ENCODE measurements around the gene TRIP13.
A peak's percentile ranks its signal among the peaks of the same experiment; 100 is the strongest.

TRIP13 gene

DNA sequence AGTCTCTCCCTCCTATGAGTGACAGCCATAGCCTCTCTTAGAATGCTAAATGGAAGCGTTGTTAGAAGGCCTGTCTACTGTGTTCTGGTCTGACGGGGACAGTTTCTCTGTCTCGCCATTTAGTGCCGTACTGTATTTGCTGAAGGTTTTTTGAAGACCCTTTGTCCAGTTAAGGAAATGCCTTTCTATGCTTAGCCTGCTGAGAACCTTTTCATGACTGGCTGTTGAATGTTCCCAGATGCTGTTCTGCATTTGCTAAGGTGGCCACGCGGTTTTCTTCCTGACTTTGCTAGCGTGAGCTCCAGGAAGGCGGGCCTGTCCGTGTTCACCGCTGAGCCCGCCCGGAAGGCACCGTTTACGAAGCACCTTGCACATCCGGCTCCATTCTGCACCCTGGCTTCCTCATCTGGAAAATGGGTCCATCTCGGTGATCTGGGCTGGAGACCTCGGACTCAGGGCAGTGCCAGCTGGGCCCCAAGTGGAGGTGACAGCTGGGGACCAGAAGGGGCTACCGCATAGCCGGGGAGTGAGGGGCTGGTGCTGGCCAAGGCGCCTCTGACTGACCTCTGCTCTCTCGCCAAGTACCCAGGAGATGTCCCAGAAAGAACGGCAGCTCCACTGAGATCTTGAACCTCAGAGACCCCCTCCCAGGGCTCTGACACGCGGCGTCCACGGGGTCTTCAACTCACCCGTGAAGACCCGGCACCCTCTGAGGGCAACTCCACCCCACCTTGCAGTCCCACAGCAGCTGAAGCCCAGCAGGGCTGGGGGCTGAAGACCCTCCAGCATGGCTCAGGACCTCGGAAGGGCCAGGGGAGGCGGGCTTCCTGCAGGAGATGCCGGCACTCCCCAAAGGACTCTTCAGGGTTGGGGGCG, 63.4 kb downstream of the TRIP13 start:
- DNase-seq (ENCODE audit: low read depth): no peak

DNA sequence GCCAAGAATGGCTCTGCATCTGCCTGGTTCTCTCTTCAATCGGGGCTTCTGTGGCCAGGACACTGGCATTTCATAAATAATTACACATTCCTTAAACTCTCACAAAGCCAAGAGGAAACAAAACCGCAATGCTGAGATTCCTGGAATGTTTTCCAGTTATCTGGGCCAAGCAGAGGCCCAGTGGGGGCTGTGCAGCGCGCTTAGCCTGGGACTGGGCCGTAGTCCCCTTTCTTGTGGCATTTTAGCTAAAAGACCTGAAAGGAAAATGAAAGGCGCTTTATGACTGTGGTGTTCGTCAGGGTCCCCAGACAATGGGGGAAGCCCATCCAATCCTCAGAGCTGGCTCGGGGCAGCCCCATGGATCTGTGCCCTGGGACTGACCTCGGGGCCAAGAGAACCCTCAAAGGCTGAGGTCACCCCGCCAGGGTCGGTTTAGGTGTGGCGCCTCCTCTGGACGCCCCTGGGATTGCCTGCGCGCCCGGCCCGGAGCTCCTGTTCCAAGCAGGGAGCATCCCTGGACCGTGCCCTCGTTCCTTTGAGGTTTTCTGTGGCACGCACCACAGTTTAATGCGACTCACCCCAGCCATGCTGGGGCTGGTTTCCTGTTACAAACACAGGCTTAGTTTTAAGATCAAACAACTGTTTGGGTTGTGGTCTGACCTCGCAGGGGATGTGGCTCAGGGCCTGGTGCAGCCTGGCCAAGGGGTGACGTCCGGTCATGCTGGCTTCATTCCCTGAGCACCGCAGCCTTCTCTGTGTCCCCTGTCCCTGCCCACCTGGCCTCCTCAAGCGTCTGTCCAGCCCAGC, 64.5 kb downstream of the TRIP13 start:
- peak; percentile 83 for DNase-seq (ENCODE audit: low read depth)

DNA sequence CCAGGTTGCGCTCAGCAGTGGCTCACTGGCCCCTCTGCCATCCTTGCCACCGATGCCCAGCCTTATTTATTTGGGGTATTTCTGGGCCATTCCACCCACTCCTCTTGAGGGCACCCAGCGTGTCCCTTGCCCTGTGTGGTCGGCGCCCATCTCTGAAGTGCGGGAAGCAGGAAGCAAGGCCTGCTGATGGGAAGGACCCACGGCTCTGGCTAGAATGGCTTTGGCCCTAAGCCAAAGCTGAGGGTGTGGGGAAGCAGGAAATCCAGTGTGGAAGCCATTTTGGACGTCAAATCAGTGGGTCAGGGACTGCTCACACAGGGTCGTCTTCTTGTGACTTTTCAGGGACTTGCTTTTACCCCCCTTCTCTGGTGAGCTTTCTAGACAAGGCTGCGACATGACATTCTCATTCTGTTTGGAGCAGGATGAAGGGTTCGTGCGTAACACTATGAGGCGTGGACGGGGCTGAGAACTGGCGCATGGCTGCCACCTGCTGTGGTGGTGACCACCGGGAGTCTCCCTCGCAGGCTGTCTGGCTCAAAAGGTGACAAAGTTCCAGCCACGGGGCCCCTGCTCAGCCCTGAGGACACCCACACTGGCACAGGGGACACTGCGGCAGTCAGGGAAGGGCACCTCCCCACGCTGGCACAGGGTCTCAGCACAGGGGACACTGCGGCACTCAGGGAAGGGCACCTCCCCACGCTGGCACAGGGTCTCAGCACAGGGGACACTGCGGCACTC, 65.2 kb downstream of the TRIP13 start:
- DNase-seq (ENCODE audit: low read depth): no peak

DNA sequence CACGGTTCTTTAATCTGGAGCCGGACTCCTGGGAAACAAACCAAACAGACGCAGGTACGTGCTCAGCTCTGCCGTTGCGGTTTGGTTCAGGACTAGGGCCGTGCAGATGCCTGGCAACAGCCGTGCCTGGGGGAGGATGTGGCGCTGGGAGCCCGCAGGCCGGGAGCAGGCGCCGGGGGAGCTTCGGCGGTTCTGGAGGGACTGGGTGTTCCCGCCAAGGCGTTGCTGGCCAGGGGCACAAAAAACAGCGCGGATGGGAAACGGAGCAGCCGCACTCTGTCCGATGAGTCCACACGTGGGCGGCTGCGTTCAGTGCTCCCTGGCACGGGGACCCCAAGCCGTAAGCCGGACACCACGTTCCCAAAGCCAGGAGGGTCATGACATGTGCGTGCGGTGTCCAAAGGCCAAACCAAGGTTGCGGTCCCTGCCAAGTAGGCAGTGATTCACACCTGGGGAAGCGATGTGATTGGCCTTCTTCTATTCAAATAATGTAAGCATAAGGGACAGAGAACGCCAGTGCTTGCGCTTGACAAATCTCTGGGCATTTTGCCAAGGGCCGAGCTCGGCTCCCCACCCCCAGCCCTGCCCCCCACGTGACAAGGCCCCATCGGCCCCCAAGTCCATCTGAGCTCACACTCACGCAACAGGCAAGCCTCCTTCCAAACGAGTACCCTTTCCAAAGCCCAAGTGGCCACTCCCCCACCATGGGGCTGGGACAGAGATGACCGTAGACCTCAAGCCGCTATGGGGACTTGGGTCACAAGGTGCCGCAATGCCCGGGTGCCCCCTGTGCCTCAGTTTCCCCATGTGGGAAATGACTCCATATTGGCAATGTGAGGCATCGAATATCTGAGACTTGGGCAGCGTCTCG, 66.3 kb downstream of the TRIP13 start:
- DNase-seq (ENCODE audit: low read depth): peak; percentile 20

DNA sequence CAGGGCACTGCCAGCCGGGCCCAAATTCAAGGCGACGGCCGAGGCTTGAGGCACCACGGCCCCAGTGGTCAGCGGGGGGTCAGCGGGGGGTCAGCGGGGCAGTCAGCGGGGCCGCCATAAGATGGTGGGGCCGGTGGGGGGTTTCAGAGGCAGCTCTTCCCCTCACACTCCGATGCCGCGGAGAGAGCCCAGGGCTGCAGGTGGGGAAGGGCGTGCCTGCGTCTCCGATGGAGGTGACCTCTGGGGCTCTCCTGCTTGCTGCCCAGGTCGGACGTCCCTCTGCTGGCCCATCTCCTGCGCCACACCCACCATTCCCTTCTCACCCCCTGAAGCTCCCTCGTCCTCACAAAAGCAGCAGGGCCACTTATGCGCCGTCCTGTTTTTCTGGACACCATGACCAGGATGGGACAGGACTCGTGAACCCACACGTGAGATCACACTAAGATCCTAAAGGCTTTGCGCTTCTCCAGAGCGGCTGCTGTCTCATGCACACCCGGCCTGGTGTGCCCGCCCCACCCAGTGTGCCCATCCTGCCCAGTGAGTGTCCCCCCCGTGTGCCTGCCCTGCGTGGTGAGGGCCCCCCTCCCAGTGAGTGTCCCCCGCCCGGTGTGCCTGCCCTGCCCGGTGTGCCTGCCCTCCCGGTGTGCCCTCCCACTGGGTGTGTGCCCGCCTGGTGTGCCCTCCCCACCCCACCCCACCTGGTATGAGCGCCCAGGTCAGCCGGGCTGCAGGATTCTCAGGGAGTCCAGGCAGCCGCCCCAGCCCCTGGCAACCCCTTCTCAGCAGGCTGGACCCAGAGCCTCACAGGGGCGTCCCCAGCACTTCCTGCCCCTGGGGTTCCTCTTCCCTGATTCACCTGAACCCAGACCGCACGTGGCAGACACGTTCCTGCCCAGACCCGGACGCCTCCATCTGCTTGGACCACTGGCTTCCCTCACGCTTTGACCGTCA, 67.2 kb downstream of the TRIP13 start:
- no peak for DNase-seq (ENCODE audit: low read depth)

DNA sequence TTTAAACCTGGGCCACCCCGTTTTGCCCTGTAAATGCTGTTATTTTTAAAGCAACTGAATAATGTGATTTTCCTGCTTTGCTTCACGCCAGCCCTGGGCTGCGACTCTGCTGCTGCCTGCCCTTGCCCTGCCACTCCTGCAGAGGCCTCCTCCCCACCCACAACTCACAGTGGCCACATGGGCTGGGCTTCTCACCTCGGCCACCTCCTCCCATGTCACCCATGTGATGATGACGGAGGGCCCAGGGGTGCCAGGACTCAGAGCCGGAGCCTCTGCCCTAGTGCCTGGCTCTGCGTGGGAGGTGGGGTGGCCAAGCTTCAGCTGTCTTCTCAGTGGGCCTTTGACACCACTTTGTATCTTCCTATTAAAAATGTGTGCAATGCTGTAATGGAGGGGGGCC, 67.9 kb downstream of the TRIP13 start:
- DNase-seq (ENCODE audit: low read depth): no peak

DNA sequence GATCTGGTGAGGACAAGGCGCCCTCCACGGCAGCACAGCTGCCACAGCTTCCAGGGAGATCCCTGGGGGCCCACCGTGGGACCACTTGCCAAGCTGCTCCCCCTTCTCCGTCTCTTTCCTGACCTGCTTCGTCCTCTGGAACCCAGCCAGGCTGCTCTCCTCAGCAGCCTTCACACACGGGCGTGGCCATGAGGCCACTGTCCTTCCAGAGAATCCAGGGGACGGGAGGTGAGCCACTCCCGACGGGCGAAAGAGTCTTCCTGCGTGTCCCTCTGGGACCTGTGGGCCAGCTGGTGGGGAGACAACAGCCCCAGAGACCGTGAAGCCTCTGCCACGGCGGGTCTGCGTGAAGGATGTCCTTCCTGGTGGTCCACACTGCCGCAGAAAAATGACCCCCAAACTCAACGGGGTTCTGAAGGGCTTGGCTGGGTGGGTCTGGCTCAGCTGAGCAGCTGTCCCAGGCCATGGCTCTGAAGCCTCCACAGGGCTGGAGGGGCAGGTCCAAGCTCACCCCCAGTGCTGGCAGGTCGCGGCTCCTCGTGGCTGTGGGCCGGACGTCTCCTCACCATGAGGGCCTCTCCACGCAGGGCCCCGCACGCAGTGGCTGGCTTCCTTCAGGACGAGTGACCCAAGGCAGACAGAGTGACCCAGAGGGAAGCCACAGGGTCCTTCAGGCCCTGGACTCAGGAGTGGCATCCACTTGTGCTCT, 68.5 kb downstream of the TRIP13 start:
- DNase-seq (ENCODE audit: low read depth): no peak

DNA sequence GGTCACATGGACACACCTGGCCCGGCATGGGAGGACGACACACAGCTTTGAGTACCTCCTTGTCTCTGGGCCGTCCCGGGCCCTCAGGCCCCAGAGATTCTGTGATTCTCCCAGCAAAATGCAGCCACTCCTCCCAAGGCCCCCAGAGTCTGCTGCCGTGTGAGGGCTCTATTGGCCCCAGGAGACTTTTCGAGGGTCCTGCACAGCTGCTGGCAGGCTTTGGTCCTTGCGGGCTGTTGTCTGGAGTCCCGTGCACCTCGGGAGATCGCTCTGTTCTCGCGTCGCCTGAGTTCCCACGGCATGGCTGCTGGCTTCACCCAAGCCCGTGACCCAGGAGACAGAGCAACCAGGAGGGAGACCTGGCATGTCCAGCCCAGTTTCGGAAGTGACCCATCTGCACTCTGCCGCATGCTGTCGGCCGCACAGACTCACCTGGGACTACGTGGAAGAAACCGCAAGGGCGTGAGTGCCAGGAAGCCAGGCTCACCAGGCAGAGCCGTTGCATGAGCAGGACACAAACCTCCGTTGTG, 69.1 kb downstream of the TRIP13 start:
- no peak for DNase-seq (ENCODE audit: low read depth)

DNA sequence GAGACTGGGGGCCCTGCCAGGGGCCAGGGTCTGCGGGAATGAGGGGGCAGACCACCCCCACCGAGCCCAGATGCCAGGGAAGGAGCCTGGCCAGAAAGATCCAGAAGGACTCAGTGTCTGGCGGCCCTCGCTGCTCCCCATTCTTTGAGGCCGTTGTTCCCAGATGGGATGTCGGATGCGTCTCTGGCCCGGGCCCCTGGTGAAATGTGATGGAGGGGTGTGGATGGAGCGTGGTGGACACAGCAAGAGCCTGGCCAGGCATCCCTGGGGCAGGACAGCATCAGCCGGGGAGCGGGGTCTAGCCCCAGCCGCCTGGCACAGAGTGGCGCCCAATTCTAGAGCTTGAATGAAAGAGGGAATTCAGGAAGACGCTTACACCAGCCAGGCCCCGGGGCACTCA, 69.7 kb downstream of the TRIP13 start:
- no peak for DNase-seq (ENCODE audit: low read depth)

DNA sequence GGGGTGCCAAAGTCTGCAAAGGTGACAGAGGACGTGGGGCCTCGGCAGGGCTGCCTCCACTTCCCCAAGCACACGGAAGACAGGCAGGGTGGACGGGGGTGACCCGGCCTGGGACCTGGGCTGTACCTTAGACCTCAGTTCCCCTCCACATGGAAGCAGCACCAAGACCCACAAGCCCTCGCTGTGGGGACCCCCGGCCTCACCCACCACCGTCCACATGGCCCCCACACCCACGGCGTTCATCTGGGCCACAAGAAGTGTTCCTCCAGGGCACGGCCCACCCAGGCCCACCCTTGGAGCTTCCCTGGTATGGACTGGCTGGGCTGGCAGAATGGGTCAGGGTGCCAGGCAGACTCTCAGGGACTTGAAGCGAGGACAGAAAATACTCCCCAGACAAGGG, 70.1 kb downstream of the TRIP13 start:
- no peak for DNase-seq (ENCODE audit: low read depth)

DNA sequence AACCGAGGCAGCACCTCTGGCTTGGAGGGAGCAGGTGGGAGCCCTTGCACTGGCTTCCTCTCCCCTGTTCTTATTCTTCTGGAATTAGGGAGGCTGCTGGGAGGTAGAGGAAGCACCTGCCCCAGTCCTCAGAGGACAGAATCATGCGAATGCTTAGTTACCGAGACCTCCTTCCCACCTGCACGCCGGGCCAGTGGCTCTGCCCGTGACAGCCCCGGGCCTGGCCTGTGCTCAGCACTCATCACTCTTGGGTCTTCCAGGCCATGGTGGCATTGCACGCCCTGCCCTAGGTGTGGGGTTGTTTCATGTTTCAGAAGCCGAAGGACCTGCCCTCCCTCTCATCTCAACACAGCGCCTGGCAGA, 70.6 kb downstream of the TRIP13 start:
- no peak for DNase-seq (ENCODE audit: low read depth)

DNA sequence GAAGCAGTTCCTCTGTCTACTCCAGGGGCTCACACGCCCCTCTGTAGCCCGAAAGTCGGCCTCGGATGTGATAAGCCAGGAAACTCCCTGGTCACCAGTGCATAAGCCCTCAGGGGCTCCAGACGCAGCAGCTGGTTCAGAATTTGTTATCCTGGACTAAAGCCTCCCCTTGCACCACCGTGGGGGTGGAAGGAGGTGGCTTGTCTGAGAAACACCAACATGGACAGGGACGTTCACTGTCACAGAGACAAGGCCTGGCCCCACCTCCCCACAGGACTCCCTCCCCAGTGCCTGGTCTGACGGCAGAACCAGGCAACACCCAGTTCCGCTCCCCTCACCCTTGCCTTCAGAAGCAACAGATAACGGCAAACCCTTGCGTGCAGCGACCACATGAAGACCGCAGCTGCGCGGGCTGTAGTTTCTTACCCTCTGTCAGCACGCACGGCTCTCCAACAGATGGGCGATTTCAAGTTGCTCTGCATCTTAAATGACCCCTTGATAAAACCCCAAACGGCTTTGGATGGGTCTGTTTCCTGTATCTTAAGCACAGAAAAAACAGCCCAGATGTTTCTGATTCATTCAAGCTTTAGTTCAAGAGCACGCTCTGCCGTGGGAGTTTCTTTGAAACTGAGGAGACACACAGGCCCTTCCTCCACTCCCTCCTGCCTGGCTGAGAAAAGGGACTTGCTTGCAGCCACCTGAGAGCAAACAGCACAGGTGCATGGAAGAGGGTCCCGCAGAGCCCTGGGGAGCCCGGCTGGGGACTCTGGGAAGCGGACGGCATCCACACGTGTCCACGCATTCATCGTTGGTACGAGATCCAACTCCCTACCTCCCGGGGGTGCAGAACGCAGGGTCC, 71.2 kb downstream of the TRIP13 start:
- DNase-seq (ENCODE audit: low read depth): no peak

DNA sequence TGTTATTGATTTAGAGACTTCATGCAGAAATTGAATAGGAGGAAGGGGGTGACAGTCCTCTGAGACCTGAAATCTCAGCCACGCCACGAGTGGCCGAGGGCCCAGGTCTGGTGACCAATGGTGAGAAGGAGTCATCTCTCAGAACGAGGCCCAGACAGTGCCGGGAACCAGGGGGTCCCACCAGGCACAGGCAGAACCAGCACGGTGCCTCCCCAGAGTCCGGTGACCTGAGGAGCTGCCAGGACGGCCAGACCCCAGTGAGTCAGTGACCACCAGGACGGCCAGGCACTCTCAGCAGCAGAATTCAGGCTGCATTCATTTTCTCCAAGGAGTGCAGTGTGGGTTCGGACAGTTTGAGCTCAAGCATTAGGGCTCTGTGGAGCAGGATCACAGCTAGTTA, 72.1 kb downstream of the TRIP13 start:
- no peak for DNase-seq (ENCODE audit: low read depth)

DNA sequence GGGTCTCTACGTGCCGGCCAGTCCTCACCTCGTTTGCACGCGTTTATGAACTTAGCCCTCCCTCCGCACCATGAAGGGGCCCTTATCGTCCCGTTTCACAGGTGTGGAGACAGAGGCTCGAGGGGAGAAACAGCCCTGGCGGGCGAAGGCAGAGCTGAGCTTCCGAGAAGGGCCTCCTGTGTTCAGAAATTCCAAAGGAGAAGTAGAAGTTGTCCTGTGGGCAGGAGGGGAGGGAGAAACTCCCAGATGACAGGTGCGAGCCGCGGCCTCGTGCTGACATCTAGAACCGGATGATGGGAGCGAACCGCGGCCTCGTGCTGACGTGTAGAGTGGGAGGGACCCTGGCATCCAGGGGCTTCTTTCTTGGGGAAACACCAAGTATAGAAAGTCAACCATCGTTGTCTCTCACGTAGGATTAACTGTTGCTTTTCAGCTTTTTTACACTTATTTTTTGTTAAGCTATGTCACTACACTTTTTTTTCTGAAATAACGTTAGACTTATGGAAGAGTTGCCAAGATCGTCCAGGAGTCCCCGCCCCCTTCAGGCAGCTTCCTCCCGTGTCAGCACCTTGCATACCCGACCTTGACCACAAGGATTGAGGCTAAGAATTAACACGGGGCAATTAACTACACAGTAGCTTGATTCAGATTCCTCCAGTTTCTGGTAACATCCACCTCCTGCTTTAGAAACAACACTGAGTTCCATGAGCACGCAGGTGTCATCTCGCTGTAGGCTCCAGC, 73.1 kb downstream of the TRIP13 start:
- DNase-seq (ENCODE audit: low read depth): no peak

DNA sequence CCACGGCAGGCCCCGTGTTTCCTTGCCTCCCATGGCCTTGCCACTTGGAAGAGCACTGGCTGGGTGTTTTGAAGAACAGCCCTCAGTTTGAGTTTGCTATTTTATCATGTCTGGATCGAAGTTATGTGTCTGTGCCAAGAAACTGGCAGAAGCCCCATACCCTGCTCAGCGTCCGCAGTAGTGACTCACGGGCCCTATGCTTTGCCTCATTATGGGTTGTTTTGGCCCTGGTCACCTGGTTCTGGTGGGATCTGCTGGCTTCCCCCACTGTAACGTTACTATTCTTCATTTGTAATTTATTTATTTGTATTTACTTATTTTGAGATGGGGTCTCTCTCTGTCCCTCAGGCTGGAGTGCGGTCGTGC, 73.6 kb downstream of the TRIP13 start:
- no peak for DNase-seq (ENCODE audit: low read depth)

DNA sequence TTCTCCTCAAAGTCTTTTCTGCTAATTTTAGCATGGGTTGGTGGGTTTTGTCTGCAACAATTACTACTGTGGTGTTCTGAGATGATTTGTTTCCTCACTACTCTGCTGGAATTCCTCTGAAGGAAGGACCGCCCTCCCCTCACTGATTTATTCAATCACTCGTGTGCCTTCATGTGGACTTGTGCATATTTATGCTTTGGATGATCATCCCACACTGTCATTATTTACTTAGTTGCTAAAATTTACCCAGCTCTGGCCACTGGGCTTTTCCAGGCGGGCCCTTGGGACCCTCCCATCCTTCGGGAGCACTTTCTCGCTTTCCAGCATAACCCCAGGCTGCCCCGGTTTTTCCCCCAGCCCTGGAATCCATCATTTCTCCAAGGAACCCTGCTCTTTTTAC, 74.3 kb downstream of the TRIP13 start:
- no peak for DNase-seq (ENCODE audit: low read depth)
